ENCODE measurements around the gene ADIRF.
"Not testable (repeated sequence)": the region's sequence is repeated elsewhere in the genome, so short reads cannot be mapped to it uniquely, and the experiment has no call there.

Gene ADIRF

DNA sequence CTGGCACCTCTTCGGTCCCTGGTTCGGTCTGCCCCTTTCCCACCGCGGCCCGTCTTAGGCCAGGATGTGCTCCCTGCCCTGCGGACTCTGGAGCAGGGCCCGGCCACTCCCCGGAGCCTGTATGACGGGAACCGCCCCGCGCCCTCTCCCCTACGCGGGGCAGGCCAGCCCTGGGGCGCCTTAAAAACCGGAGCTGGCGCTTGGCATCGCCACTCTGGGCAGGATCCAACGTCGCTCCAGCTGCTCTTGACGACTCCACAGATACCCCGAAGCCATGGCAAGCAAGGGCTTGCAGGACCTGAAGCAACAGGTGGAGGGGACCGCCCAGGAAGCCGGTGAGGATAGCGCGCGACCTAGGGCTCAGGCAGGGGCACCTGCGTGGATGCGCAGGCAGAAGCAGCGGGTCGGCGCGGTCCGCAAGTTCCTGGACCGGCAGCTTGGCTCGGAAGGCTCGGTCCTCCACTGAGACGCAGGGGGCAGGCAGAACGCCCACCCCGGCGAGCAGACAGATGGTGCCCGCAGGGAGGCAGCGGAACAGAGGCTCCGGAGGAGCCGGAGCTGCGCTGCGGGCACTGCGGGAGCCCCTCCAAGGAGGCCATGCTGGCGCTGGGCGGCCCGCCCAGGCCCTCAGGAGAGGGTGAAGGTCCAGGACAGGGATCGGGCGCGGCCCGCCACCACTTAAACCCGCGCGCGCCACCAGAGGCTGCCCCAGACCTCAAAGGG, at the start of gene ADIRF:
Gene ADIRF, plus strand, starts transcription at position 212 of the 723 bp plus-strand sequence. Its CDS starts 63 bp downstream, at position 275.
- DNase-seq (ENCODE audit: low spot score): peak; percentile 49

DNA sequence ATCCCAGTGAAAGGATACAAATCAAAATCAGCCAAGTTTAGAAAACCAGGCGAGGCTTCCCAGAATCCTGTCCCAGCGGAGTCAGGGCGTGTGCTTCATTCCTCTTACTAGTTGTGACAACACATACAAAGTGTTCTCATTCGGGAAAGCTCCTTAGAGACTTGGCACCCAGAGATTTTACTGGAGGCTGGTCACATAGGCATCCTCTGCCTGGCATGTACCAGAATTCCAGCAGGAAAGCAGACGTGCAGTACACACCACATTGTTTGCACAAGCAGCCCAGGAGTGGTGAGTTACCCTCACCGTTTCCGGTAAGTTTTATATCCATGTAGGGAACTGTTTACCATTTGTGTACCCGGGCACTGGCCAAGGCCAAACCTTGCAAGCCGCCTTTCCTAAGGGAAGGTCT, 45.7 kb upstream of the ADIRF start:
- no peak for DNase-seq (ENCODE audit: low spot score)

DNA sequence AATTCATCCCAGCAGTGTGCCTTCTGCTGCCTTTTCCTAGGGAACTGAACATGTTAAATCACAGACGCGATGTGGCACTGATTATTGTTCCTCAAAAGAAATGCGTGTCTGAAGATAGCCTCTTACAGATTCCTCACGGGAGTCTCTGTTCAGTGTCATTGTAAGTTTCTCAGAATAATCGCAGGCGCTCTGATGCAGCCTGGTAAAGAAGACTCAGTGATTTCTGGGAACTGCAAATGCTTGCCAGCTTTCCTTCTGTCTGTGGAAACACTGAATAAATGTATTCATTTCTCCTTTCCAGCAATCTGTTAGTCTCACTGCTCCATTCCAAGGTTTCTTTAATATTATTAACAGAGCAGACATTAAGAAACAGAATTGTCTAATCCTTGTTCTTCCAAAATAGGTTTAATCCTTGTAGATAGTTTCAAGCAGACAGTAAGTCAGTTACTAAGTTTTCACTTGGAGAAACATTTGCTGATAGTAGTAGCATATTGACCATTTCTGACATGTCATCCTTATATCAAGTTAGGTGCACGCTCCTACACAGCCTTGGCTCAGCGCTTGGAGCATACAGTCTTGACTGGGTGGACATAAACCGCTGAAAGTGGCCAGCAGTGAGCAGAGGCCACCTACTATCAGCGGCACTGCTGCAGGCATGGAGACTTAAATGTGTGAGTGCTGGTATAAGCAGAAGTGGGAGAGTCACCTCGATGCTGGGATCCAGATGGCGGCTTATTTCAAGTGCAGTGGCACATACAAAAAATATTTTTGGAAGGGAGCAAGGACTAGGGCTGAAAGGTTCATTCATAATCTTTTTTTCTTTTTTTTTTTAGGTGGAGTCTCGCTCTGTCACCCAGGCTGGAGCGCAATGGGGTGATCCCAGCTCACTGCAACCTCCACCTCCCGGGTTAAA, 38.6 kb upstream of the ADIRF start:
- no peak for DNase-seq (ENCODE audit: low spot score)

DNA sequence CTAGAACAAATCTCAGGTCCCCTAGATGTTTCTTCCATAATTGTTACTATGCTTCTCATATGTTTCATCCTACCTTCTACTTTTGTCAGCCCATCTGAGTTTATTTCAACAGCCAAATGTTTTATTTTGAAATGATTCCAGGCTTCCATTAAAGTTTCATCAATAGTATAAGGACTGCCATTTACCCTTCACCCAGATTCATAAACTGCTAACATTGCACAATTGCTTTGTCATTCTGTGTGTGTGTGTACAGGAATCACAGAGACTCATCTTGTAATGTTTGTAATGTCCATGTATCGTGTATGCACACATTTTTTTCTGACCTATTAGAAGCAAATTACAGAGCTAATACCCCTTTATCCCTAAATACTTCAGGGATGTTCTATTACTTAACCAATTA, 36.4 kb upstream of the ADIRF start:
- no peak for DNase-seq (ENCODE audit: low spot score)

DNA sequence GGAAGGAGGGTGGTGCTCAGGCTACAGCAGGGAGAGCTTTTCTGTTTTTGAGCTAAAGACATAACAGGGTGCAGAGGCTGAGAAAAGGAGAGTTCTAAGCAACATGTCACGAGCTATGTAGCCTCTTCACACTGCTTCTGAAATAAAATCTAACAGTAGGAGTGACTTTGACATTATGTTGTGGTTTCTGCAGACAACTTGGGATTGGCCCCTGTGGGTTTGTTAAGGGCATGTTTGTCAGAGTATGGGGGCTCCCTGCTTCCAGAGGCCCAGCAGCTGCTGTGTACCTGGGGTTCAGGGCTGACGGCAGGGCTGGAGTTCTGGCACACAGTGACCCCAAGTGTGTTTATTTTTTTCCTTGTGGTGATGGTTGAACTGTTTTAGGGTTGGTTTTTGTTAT, 35.6 kb upstream of the ADIRF start:
- DNase-seq (ENCODE audit: low spot score): no peak

DNA sequence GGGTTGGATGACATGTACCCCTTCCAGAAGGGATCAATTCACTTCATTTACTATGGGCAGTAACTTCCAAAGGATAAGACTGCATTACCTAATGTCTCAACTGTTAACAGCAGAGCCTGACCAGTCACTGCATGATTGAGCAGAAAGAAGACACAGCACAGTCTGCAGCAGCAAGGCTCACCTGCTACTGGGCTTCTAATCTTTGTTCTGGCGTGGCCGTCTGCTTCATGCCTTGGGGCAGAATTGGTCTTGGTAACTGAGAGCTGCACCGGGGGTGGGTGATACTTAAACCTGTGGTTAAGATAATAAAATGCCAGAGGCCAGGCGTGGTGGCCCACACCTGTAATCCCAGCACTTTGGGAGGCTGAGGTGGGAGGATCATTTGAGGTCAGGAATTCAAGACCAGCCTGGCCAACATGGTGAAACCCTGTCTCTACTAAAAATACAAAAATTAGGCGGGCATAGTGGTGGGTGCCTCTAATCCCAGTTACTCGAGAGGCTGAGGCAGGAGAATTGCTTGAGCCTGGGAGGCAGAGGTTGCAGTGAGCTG, 34.0 kb upstream of the ADIRF start:
- peak; percentile 34 for DNase-seq (ENCODE audit: low spot score)

DNA sequence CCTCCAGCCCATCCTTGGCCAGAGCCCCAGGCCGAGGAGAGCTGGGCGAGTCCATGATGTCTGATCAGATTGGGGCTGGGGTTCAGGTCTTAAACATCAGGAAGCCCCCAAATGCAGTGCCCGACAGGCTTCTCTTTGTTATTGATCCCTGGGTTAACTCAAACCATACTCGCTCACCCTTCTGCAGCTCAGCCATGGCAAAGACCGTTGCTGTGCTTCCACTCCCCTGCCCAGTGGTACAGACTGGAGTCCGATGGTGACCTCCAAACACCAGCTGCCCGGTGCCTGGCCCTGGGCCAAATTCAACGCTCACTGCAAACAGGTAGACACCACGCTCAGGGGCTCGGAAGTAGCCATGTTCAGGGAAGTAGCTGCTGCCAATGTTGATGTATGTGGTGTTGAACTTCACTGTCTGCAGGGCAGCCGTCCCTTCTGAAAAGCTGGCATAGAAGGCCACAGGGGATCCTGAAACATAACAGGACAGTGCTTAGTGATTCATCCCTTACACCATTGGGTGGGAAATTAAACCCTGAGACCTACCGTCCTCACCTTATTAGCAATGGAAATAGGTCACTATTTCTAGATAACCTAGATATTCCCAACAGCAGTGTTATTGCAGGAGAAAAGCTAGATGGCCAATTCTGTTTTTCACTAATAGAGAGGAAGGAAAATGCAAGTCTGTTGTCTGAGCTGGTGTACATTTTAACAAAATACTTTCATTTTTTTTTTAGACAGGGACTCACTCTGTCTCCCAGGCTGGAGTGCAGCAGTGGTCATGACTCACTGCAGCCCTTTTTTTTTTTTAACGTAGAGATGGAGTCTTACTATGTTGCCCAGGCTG, 31.4 kb upstream of the ADIRF start:
- DNase-seq (ENCODE audit: low spot score): peak; percentile 55

DNA sequence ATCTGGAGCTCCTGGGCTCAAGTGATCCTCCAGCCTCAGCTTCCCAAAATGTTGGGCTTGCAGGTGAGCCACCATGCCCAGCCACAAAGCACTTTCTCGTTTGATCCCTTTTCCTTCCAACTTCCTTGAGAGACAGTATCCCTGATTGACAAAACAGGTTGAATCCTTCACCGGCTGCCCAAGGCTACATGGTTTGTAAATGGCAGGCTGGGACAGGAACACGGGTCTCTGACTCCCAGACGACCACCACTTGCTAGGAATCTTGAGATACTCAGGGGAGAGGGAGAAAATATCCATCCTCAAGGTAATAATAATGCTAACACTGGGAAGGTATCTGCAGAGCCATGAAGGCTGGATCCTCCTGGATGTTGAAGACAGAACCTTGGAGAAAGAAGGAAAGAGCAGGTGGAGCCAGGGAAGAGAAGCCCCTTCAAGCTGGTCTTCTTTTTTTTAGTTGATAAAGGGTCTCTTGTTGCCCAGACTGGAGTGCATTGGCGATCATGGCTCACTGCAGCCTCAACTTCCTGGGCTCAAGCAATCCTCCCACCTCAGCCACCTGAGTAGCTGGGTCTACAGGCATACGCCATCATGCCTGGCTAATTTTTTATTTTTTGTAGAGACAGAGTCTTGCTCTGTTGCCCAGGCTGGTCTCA, 30.7 kb upstream of the ADIRF start:
- no peak for DNase-seq (ENCODE audit: low spot score)

DNA sequence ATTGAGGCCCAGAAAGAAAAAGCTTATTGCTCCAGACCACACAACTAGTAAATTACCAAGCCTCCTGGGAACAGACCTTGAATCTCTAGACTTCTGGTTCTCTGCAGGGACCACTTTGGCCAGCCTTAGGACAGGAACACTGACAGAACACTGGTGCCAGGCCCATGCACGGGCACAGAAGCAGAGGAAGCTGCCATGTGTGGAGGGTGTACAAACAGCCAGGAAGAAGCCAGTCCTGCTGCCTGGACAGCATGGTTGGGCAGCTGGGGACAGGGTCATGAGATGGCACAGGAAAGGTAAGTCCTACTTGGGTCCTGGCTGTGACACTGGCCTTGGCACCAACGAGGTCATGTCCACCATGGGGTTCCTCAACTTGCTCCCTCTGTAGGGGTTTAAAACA, 30.0 kb upstream of the ADIRF start:
- DNase-seq (ENCODE audit: low spot score): no peak

DNA sequence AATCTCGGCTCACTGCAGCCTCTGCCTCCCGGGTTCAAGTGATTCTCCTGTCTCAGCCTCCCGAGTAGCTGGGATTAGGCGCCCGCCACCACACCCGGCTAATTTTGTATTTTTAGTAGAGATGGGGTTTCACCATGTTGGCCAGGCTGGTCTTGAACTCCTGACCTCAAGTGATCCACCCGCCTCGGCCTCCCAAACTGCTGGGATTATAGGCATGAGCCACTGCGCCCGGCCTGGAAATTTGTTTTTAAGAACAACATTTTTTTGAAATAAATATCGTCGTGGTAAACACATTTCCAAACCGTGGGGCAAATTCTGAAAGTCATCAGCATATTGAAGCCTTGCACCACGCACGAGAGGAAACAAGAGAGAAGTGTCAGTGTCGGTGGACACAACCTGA, 28.2 kb upstream of the ADIRF start:
- not testable (repeated sequence) for DNase-seq (ENCODE audit: low spot score)

DNA sequence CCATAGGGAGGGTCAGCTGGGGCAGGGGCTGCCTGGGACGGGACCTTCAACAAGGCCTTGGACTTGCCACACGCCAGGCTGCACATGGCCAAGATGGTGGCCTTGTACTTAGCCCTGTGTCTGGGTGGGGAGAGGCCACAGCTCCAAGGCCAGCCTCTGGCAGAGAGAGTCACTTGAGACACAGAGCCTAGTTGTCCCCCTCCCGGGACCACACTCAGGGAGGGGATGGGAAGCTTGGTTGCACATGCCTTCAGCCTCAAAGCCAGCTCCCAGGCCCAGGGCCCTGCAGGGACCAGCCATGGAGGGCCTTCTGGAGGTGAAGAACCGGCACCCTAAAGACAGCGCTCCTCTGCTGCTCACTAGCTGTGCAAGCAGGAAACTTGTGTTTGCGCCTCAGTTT, 27.6 kb upstream of the ADIRF start:
- DNase-seq (ENCODE audit: low spot score): no peak

DNA sequence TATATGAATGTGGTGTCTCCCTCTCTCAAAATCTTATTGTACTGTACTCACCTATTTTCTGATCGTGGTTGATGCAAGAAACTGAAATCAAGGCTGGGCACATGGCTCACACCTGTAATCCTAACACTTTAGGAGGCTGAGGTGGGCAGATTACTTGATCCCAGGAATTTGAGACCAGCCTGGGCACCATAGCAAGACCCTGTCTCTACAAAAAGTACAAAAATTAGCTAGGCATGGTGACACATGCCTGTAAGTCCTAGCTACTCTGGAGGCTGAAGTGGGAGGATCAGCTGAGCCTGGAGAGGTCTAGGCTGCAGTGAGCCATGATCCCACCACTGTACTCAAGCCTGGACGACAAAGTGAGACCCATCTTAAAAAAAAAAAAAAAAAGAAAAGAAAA, 26.9 kb upstream of the ADIRF start:
- DNase-seq (ENCODE audit: low spot score): no peak

DNA sequence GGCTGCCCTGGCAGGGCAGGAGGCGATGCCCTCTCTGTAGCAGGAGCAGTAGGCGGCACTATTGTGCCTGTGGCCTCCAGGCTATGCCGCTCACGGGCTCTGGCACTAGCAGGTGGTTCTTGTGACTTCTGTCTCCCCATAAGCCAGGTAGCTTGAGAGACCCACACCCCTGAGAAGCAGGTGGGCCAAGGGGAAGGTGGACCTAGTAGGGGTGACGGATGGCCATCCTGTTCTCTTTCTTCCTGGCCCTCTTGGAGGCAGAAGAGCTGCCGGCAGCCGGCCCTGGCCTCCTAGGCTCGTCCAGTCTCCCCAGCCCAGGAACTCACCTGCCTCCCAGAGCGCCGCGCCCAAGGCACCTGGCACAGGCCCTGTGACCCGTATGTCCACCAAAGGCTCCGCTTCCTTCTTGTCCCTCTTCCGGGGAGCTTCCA, 26.3 kb upstream of the ADIRF start:
- DNase-seq (ENCODE audit: low spot score): no peak

DNA sequence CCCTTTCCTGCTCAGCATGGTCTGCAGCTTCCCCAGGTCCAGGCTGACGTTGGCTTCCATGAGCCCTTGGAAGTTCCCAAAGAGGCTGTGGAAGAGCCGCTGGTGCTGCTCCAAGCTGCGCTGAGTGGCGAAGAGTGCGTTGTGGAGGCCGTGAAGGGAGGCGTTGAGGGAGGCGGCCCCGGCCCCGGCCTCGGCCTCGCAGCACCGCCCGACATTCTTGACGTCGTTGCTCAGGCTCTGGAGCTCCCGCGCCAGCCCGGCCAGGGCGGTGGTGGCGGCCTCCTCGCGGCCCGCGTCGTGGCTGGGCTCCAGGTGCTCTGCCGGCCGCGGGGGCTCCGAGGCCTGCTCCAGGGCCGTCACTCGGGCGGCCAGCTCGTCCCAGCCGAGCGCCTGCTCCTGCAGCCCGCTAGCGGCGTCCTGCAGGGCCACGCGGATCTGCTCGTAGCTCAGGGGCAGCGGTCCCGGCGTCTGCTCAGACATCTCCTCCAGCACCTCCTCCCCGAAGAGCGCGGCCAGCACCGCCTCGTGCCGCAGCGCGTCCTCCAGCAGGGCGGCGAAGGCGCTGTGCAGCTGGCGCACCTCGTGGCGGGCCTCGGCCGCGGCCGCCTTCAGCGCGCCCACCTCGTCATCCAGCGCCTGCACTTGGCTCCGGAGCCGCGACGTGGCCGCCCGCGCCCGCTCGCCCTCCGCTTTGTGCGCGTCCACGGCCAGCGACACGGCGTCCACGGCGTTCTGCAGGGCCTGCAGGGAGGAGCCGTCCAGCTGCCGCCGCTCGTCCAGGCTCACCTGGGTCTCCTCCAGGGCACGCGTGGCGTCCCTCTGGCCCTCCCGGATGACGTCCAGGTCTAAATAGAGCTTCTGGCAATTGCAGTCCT, 25.6 kb upstream of the ADIRF start:
- DNase-seq (ENCODE audit: low spot score): no peak

DNA sequence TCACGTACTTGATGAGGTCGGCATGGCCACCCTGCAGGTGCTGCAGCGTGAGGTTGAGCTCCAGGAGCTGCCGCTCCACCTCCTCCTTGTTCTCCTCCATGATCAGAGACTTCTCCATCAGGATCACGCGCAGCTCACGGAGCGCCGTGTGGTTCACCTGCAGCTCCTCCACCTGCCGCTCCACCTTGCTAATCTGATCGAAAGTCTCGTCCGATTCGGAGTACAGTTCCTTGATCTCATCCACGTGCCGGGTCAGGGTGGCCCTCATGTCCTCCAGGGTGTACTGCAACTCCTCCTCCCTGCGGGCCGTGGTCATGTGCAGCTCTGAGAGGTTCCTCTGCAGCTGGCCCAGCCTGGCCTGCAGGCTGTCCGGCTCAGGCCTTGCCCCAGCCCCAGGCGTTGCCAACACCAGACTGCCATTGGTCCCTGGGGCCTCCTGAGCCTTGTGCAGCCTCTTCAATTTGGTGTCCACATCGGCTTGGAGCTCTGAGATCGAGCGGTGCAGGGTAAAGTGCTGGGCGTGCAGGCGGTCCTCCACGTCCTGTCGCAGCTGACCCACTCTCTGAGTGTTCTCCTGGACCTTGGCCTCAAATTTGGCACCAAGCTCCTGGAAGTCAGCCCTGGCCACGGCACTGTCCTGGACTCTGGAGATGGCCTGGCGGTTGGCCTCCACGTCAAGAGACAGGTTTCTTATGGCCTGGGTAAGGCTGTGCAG, 24.8 kb upstream of the ADIRF start:
- DNase-seq (ENCODE audit: low spot score): no peak

DNA sequence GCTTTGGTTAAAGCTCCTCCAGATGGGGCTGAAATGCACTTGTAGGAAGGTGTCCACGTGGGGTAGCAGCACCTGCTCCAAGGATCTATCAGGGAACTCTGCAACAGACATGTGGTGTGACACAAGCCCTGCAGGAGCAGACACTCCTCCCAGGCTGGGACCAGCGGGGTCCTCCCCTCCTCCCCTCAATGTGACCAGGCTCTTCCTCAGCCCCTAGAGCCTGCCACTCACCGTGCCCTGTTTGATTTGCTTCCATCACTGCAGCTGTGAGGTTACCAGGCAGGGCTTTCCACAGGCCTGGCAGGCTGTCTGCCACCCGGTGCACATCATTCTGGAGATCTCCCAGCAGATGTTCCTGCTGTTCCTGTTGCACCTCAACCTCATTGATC, 24.3 kb upstream of the ADIRF start:
- DNase-seq (ENCODE audit: low spot score): no peak

DNA sequence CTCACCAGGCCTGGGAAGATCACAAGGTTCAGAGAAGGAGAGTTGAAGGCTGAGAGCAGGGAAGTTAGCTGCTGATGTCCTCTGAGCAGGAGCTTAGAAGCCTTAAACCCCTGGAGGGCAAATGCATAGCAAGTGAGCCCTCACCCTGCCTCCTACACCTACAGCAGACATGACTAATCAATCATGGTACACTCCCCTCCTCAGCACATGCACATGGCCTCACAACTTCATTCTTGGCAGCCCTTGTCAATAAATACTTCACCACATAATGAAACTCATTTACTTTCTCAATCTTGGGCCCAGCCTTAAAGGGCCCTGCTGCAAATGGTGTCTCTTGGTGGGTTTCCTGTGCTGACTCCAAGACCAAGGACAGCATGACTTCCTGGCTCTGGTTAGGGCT, 23.8 kb upstream of the ADIRF start:
- DNase-seq (ENCODE audit: low spot score): peak; percentile 39

DNA sequence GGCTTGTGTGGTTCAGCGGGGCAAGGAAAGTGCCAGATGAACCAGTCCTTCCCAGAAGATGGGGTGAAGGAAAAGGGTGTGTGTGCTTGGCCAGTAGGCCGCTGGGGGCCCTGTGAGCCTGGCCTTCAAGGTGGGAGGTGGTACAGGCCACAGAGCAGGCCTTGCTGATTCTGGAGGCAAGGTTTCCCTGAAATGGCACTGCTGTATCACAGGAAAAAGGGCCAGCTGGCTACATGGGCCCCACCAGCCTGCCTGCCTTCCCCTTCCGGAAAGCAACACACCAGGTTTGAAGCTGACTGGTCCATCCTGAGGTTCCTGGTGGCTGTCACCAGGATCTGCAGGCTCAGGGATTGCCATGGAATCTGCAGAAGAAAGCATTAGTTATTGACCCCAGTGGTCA, 23.4 kb upstream of the ADIRF start:
- DNase-seq (ENCODE audit: low spot score): no peak

DNA sequence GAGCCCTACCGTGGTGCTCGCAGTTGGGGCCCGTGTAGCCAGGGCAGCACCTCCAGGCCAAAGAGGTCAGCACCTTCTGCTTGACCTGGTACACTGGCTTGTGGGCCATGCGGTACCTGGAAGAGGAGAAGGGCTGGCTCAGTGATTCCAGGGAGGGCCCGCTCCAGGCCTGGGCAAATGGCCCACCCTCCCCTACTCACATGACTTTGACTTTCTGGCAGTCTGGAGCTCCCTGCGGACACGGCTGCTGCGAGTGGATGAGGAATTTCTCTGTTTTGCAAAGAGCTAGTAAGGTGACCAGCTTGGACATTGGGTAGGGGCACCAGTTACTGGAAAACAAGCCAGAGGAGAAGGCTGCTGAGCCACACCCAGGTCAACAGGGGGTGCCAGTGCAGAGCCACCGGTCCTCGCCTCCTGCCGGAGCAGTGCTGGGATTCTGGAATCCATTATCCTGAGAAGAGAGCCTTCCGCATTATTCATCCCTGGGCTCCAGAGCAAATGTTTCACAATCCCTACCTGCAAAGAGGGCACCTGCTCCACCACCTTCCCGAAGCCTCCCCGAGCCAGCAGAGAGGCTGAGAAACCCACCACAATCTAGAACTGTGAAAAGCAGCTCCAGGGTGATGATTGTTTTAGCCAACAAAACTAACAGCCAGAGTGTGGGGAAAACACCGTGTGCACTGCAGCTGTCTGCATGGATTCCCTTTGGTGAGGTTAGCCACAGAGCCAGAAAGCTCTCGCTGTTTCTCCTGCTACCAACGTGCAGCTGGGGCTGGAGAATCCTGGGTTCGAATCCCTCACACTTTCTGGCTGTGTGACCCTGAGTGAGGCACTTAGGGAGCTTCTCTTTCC, 22.7 kb upstream of the ADIRF start:
- peak; percentile 79 for DNase-seq (ENCODE audit: low spot score)

All from kidney tubule cell (primary cell).